GM12801 (cell line): ENCODE measurements around the gene ARNT2.

Source experiments
- TF ChIP-seq, protein P1 (sequence below): IDR thresholded peaks from one replicate; pipeline ENCODE4 v1.5.1; 2011; ENCODE audit warnings: control low read depth; ENCODE audit not compliant: insufficient read length; ENCODE audit errors: extremely low read depth

Gene ARNT2

GRCh38 chr15:80444680-80445251 is 40.6 kb downstream of the ARNT2 start:
- TF ChIP-seq, protein P1, sequence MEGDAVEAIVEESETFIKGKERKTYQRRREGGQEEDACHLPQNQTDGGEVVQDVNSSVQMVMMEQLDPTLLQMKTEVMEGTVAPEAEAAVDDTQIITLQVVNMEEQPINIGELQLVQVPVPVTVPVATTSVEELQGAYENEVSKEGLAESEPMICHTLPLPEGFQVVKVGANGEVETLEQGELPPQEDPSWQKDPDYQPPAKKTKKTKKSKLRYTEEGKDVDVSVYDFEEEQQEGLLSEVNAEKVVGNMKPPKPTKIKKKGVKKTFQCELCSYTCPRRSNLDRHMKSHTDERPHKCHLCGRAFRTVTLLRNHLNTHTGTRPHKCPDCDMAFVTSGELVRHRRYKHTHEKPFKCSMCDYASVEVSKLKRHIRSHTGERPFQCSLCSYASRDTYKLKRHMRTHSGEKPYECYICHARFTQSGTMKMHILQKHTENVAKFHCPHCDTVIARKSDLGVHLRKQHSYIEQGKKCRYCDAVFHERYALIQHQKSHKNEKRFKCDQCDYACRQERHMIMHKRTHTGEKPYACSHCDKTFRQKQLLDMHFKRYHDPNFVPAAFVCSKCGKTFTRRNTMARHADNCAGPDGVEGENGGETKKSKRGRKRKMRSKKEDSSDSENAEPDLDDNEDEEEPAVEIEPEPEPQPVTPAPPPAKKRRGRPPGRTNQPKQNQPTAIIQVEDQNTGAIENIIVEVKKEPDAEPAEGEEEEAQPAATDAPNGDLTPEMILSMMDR, result no peak

GRCh38 chr15:80445300-80446041 is 41.3 kb downstream of the ARNT2 start:
- TF ChIP-seq, protein P1, result no peak

DNA sequence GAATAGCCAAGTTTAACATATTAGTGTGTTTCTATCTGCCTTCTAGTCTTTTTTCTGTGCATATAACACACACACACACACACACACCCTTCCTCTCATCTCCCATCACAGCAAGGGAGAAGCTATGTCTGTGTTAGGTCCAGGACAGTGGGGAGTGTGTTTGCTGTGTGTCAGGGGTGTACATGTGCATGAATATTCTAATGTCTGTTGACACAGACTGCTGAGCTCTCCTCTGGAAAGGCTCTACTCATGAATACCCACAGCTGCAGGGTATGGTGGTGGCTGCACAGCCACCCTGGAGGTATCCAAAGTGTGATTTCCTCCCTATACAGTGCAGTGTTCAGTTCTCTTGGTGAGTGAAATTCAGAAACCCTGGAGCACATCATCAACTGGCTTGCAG is 42.9 kb downstream of the ARNT2 start:
- TF ChIP-seq, protein P1, result no peak

- TF ChIP-seq, protein P1, result no peak
These were observed 45.6 kb downstream of the ARNT2 start for GRCh38 chr15:80449825-80450224.

DNA sequence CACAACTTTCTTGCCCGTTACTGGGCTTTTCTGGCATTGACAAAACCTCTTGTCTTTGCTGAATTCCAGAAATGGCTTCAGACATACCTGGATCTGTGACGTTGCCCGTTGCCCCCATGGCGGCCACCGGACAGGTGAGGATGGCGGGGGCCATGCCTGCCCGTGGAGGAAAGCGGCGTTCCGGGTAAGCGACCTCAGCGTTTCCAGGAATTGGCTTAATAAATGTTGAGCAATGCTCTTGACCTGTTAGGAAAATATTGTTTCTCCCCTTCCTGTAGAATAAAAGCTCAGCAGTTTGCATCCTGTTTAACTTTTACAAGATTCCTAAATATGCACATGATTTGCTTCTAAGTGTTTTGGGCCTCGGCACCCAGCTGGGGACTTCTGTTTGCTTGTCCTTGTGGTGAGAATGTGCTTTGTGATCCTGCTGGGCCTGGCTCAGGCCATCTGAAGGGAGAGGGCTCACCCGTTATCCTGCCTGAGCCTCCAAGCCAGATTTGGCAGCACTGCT is 46.7 kb downstream of the ARNT2 start:
- TF ChIP-seq, protein P1, result no peak

GRCh38 chr15:80452166-80452565 is 48.0 kb downstream of the ARNT2 start:
- TF ChIP-seq, protein P1, result no peak

GRCh38 chr15:80455051-80455648 is 51.0 kb downstream of the ARNT2 start:
- TF ChIP-seq, protein P1, result no peak
